ENCODE results near the gene ASMTL.
"Not testable (repeated sequence)": the region's sequence is repeated elsewhere in the genome, so short reads cannot be mapped to it uniquely, and the experiment has no call there.

Gene ASMTL

DNA sequence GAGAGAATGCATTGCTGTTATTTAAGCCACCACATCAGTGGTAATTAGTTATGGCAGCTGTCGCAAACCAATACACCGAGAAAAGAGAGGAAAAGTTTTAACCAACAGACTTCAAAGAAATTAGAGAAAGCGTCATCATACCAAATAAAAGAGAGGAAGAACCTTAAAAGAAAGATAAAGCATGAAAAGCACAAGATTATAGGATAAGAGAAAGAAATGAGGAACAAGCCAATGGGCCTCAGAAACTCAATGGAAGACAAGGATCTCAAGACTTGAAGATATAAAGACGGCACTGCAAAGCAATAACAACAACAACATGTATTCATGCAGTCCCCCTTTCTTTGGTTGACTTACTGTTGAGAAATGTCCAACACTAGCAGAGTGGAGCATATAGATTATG is 22.8 kb upstream of the ASMTL start:
- no peaks in the 10 kb centered on the region for H3K4me1 ChIP-seq

DNA sequence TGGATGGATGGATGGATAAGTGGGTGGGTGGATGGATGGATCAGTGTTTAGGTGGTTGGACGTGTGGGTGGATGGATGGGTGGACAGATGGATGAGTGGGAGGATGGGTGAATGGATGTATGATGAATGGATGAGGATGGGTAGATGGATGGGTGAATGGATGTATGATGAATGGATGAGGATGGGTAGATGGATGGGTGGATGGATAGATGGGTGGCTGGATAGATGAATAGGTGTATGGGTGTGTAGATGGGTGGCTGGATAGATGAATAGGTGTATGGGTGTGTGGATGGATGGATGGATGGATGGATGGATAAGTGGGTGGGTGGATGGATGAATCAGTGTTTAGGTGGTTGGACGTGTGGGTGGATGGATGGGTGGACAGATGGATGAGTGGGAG is 21.9 kb upstream of the ASMTL start:
- H3K4me1 ChIP-seq; H3K4me3 ChIP-seq; H3K27ac ChIP-seq; H3K9me3 ChIP-seq; H3K36me3 ChIP-seq; intact Hi-C loops (cut with DNase I; ENCODE audit: low total_unique reads); DNase-seq: not testable (repeated sequence)
- peaks cover 0 to 13% of the 10 kb centered on the region in 2 donors for H3K27me3 ChIP-seq

More for the DNA sequence above, 22.8 kb upstream of the ASMTL start:
- Histone ChIP-seq H3K36me3 (no peaks in the 10 kb centered on the region), H3K27me3 (peaks cover 0 to 9% of the 10 kb centered on the region in 2 donors), H3K9me3 (peaks cover 0 to 13% (median 0%) of the 10 kb centered on the region in 3 donors), H3K4me3 (no peak overlapping the region), H3K27ac (no peak overlapping the region)
- DNase-seq, result no peak
- intact Hi-C loops (cut with DNase I; ENCODE audit: low total_unique reads), result no loop called here
- TF ChIP-seq, protein P1, sequence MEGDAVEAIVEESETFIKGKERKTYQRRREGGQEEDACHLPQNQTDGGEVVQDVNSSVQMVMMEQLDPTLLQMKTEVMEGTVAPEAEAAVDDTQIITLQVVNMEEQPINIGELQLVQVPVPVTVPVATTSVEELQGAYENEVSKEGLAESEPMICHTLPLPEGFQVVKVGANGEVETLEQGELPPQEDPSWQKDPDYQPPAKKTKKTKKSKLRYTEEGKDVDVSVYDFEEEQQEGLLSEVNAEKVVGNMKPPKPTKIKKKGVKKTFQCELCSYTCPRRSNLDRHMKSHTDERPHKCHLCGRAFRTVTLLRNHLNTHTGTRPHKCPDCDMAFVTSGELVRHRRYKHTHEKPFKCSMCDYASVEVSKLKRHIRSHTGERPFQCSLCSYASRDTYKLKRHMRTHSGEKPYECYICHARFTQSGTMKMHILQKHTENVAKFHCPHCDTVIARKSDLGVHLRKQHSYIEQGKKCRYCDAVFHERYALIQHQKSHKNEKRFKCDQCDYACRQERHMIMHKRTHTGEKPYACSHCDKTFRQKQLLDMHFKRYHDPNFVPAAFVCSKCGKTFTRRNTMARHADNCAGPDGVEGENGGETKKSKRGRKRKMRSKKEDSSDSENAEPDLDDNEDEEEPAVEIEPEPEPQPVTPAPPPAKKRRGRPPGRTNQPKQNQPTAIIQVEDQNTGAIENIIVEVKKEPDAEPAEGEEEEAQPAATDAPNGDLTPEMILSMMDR (IDR thresholded peaks at IDR 0.05), result no peak

DNA sequence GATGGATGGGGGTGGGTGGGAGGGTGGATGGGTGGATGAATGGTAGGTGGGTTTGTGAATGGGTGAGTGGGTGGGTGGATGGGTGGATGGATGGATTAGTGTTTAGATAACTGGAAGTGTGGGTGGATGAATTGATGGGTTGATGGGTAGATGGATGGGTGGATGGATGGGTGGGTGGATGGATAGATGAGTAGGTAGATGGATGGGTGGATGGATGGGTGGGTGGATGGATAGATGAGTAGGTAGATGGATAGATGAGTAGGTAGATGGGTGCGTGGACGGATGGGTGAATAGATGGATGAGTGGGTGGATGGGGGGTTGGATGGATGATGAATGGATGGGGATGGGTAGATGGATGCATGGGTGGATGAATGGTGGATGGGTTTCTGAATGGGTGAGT is 20.3 kb upstream of the ASMTL start:
- H3K36me3 ChIP-seq, result no peaks in the 10 kb centered on the region
- intact Hi-C loops (cut with DNase I; ENCODE audit: low total_unique reads), result no loop called here
- no peak for DNase-seq
- H3K4me3 ChIP-seq, result no peak overlapping the region
- peaks cover 0 to 4% (median 0%) of the 10 kb centered on the region in 3 donors for H3K9me3 ChIP-seq
- TF ChIP-seq, protein P1 (IDR thresholded peaks at IDR 0.05), result no peak
- H3K4me1 ChIP-seq, result no peaks in the 10 kb centered on the region
- H3K27me3 ChIP-seq, result peaks cover 0 to 23% of the 10 kb centered on the region in 2 donors
- no peak overlapping the region for H3K27ac ChIP-seq

GRCh38 chrX:1468250-1468772 is 15.6 kb upstream of the ASMTL start:
- H3K4me1 ChIP-seq, result no peaks in the 10 kb centered on the region
- no peak overlapping the region for H3K4me3 ChIP-seq
- TF ChIP-seq, protein P1 (IDR thresholded peaks at IDR 0.05), result no peak
- H3K27me3 ChIP-seq, result peaks cover 0 to 57% of the 10 kb centered on the region in 2 donors
- peak in 1 of 2 donors; percentile 61 for DNase-seq
- H3K27ac ChIP-seq, result no peak overlapping the region
- intact Hi-C loops (cut with DNase I; ENCODE audit: low total_unique reads), result no loop called here
- H3K9me3 ChIP-seq, result no peaks in the 10 kb centered on the region
- H3K36me3 ChIP-seq, result no peaks in the 10 kb centered on the region

DNA sequence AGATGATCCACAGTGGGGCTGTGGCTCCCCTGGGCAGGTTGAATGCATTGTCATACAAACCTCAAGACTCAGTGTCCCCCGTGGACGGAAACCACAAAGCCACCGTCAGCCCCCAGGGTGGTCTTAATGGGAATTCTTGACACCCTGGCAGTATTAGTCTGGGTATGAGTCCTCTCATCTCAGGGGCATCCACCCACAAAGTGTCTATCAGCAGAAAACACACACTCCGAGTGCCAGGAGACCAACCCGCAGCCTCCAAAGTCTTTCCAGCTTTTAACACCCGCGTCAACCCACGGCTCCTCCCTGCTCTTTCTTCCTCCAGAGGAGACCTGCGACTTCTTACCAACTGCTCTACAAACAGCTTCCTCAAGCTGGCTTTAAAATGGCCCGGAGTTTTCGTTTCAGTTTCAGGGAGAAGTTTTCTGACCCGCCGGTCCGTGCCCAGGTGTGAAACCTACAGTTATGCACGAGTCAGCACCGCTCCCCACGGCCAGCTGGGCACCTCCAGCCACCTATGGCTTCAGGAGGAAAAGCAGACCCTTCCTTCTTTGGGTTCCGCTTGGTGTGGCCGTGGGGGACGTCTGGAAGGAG is 14.4 kb upstream of the ASMTL start:
- Histone ChIP-seq H3K27me3 (peaks cover 0 to 60% of the 10 kb centered on the region in 2 donors), H3K27ac (no peak overlapping the region), H3K4me3 (no peak overlapping the region), H3K36me3 (no peaks in the 10 kb centered on the region), H3K4me1 (no peaks in the 10 kb centered on the region), H3K9me3 (no peaks in the 10 kb centered on the region)
- no peak for DNase-seq
- intact Hi-C loops (cut with DNase I; ENCODE audit: low total_unique reads), result no loop called here
- TF ChIP-seq, protein P1 (IDR thresholded peaks at IDR 0.05), result no peak

GRCh38 chrX:1466232-1466661 is 13.5 kb upstream of the ASMTL start:
- H3K4me1 ChIP-seq, result no peaks in the 10 kb centered on the region
- TF ChIP-seq, protein P1 (IDR thresholded peaks at IDR 0.05), result no peak
- no peaks in the 10 kb centered on the region for H3K36me3 ChIP-seq
- no peak overlapping the region for H3K4me3 ChIP-seq
- H3K9me3 ChIP-seq, result no peaks in the 10 kb centered on the region
- H3K27ac ChIP-seq, result no peak overlapping the region
- intact Hi-C loops (cut with DNase I; ENCODE audit: low total_unique reads), result no loop called here
- H3K27me3 ChIP-seq, result peaks cover 0 to 54% of the 10 kb centered on the region in 2 donors
- peak; percentile 9 to 60 for DNase-seq

Data from tibial artery (tissue), 4 donors.